IMR-90 (cell line): Measurements from ENCODE around the gene RAB3C.

ENCODE experiments used
- CTCF ChIP-seq: conservative IDR thresholded peaks from 2 replicates; pipeline ENCODE4 v1.5.1; 2012; ENCODE audit warnings: mild to moderate bottlenecking, low read depth, low read length, improper control_type of control experiment
- FOS ChIP-seq: fragments of 150-350 bp; IDR thresholded peaks from 2 replicates; pipeline ENCODE4 v1.6.1; 2016; ENCODE audit warnings: low read depth, low read length
- MXI1 ChIP-seq: IDR thresholded peaks from 2 replicates; pipeline ENCODE4 v1.6.1; 2012; ENCODE audit warnings: low read depth, mild to moderate bottlenecking, low read length, moderate library complexity, borderline replicate concordance

- TF ChIP-seq FOS (no peak), CTCF (no peak), MXI1 (no peak)
These were observed 315.1 kb downstream of the RAB3C start for GRCh38 chr5:58898006-58898405.
